ENCODE results near the gene GRIA4.

Gene GRIA4

DNA sequence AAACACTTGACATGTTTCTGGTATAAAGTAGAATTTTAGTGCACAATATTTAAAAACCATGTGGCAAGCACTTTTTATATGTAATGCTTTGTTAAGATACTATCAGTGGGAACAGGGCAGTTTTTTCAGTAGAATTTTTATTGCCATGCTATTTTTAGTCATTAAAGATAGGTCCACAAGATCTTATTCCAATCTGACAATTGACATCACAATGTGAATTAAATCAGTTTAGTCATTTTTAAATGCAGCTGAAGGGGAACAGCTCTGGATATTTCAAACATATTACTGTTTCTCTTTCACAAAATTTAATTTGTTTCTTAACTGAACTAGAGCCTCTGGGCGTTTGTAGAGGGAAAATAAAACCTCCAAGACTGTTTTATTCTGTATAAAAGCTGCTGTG, 218.0 kb downstream of the GRIA4 start:
- no peaks in the 10 kb centered on the region for H3K27me3 ChIP-seq (ENCODE audit: insufficient read depth, low read length)
- H3K36me3 ChIP-seq (ENCODE audit: insufficient read depth, low read length): no peaks in the 10 kb centered on the region
- 54% methylated on average over 1 of the region's 1 CpG for WGBS
- no peaks in the 10 kb centered on the region for H3K9me3 ChIP-seq (ENCODE audit: insufficient read depth, low read depth, low read length)
- no peak overlapping the region for H3K9ac ChIP-seq (ENCODE audit: low read depth, low read length)
- H3K4me3 ChIP-seq (ENCODE audit: low read length): no peak overlapping the region
- no peaks in the 10 kb centered on the region for H3K4me1 ChIP-seq (ENCODE audit: insufficient read depth, low read length)
- no peak overlapping the region for H3K27ac ChIP-seq (ENCODE audit: low read depth, low read length)

DNA sequence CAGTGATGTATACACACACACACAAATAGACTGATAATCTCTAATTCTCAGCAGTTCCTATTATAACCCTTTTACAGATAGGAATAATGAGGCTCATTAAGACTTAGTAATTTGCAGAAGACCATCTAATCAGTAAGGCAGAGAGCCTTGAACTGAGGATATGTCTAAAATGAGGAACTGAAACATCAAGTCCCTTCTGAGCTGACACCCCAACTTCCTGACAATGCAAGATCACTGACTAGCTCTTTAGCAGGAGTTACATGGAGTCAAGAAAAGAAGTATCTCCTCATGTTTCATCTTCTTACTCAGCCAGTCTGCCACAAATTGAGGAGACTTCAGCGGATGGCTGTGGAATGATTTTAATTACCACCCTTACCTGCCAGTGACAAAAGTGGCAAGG, 219.2 kb downstream of the GRIA4 start:
- Histone ChIP-seq H3K9me3 (ENCODE audit: insufficient read depth, low read depth, low read length) (no peaks in the 10 kb centered on the region), H3K36me3 (ENCODE audit: insufficient read depth, low read length) (no peaks in the 10 kb centered on the region), H3K4me3 (ENCODE audit: low read length) (no peak overlapping the region), H3K9ac (ENCODE audit: low read depth, low read length) (no peak overlapping the region), H3K27me3 (ENCODE audit: insufficient read depth, low read length) (no peaks in the 10 kb centered on the region), H3K27ac (ENCODE audit: low read depth, low read length) (no peak overlapping the region), H3K4me1 (ENCODE audit: insufficient read depth, low read length) (no peaks in the 10 kb centered on the region)
- 100% methylated on average over 1 of the region's 1 CpG for WGBS

DNA sequence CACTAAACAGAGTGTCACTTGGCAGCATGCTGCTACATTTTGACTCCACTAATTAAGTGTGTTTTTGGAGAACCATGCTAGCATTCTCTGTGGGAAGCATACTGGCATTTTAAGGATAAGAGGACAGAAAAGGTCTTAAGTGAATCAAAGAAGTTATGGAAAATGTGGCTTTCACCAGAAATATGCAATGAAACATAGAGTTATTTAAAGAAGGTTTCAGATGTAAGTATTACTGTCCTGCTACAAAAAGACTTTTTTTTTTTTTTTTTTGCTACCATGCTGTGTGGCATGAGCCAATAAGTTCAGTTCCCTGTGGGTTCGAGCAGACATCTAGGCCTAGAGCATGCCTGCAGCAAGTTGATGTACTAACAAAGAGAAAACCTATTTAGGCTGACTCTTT, 224.6 kb downstream of the GRIA4 start:
- H3K9me3 ChIP-seq (ENCODE audit: insufficient read depth, low read depth, low read length): no peaks in the 10 kb centered on the region
- no peak overlapping the region for H3K9ac ChIP-seq (ENCODE audit: low read depth, low read length)
- no peaks in the 10 kb centered on the region for H3K4me1 ChIP-seq (ENCODE audit: insufficient read depth, low read length)
- no peak overlapping the region for H3K27ac ChIP-seq (ENCODE audit: low read depth, low read length)
- H3K27me3 ChIP-seq (ENCODE audit: insufficient read depth, low read length): no peaks in the 10 kb centered on the region
- H3K36me3 ChIP-seq (ENCODE audit: insufficient read depth, low read length): no peaks in the 10 kb centered on the region
- no peak overlapping the region for H3K4me3 ChIP-seq (ENCODE audit: low read length)
- WGBS: 100% methylated on average over 1 of the region's 1 CpG

DNA sequence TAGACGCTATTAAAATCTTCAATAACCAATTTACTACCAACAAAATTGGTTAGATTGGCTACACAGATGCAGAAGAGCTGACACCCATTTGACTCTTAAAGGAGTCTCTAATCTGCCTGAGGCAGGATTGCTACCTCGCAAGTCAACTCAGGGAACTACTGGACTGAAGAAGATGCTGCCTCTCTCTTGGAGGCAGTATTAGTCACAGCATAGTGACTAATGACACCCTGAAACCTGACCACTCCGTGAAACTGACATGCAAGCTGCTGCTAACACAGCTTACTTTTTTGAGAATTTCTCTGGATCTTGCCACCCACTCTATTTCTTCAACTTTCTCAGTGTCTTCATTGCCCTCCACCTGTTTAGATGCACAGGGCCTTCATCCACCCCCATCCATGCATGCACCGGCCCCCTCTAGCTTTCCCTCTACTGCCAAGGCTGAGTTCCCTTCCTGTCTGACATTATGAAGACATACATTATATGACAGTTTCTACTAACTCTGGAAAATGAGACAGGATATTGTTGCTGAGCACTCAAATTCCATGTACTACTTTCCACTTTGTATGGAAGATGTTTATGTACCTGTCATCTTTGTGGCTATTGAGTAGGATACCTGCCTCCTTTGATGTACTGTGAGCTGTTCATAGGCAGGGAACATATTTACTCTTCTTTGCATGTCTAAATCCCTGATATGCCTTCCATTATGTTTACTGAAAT, 229.0 kb downstream of the GRIA4 start:
- 79% methylated on average over 4 of the region's 4 CpGs for WGBS
- Histone ChIP-seq H3K4me3 (ENCODE audit: low read length) (no peak overlapping the region), H3K27me3 (ENCODE audit: insufficient read depth, low read length) (no peaks in the 10 kb centered on the region), H3K9me3 (ENCODE audit: insufficient read depth, low read depth, low read length) (no peaks in the 10 kb centered on the region), H3K36me3 (ENCODE audit: insufficient read depth, low read length) (no peaks in the 10 kb centered on the region), H3K27ac (ENCODE audit: low read depth, low read length) (no peak overlapping the region), H3K9ac (ENCODE audit: low read depth, low read length) (no peak overlapping the region), H3K4me1 (ENCODE audit: insufficient read depth, low read length) (no peaks in the 10 kb centered on the region)

DNA sequence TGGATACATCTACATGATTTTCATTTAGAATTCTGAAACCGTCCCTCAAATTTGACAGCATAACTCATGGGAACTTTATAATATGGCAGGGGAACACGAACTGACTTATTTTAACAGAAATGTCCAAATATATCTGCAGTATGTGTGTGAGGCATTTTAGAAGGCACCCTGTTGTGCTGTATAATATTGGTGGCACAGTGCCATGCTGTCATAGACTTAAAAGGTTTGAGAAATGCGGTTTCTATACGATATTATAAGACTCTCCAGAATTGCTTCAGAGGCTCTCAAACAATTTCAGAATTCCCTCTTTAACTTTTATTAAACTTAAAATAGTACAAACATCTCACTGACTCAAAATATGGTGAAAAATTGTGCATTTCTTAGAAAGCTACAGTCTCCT, 230.5 kb downstream of the GRIA4 start:
- H3K27me3 ChIP-seq (ENCODE audit: insufficient read depth, low read length): no peaks in the 10 kb centered on the region
- H3K4me1 ChIP-seq (ENCODE audit: insufficient read depth, low read length): no peaks in the 10 kb centered on the region
- H3K9ac ChIP-seq (ENCODE audit: low read depth, low read length): no peak overlapping the region
- H3K27ac ChIP-seq (ENCODE audit: low read depth, low read length): no peak overlapping the region
- no peak overlapping the region for H3K4me3 ChIP-seq (ENCODE audit: low read length)
- H3K9me3 ChIP-seq (ENCODE audit: insufficient read depth, low read depth, low read length): no peaks in the 10 kb centered on the region
- no peaks in the 10 kb centered on the region for H3K36me3 ChIP-seq (ENCODE audit: insufficient read depth, low read length)
- WGBS: 96% methylated on average over 4 of the region's 4 CpGs

DNA sequence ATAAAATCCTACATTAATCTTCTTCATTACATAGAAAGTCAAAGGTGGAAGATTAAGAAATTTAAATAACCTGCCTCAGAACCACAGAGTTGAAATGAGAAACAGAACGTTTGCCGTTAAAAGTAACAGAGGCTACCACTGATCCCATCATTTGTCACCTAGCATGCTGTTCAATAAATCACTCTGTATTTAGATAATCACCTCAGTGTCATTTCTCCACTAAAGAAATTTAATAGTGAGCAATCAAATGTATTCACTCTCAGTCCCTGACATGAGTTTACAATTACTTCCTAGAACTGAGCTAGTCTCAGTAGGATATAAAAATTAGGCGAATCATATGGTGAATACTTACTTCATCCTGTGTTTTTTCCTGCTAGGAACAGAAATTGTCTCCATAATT, 242.5 kb downstream of the GRIA4 start:
- Histone ChIP-seq H3K27me3 (ENCODE audit: insufficient read depth, low read length) (no peaks in the 10 kb centered on the region), H3K4me1 (ENCODE audit: insufficient read depth, low read length) (no peaks in the 10 kb centered on the region), H3K9ac (ENCODE audit: low read depth, low read length) (no peak overlapping the region), H3K36me3 (ENCODE audit: insufficient read depth, low read length) (no peaks in the 10 kb centered on the region), H3K4me3 (ENCODE audit: low read length) (no peak overlapping the region), H3K27ac (ENCODE audit: low read depth, low read length) (no peak overlapping the region), H3K9me3 (ENCODE audit: insufficient read depth, low read depth, low read length) (no peaks in the 10 kb centered on the region)
- WGBS: 92% methylated on average over 3 of the region's 3 CpGs

DNA sequence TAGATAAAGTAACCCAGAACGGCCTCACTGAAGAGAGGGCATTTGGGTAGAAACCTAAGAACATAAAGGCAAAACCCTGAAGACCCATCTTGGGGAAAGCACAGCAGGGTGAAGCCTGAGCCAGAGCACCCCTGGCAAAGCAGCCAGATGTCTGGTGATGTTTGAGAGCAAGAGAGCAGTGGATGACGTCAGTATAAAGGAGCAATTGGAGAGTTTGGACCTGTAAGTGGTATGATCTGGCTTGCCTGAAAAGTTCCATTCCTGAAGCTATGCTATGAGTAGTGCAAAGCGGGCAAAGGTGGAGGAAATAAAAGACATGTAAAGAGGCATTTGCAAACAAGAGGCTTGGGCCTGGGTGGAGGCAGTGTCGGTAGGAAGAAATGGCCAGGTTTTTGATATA, 244.4 kb downstream of the GRIA4 start:
- no peaks in the 10 kb centered on the region for H3K4me1 ChIP-seq (ENCODE audit: insufficient read depth, low read length)
- no peak overlapping the region for H3K27ac ChIP-seq (ENCODE audit: low read depth, low read length)
- no peak overlapping the region for H3K9ac ChIP-seq (ENCODE audit: low read depth, low read length)
- no peaks in the 10 kb centered on the region for H3K36me3 ChIP-seq (ENCODE audit: insufficient read depth, low read length)
- WGBS: 90% methylated on average over 4 of the region's 4 CpGs
- no peak overlapping the region for H3K4me3 ChIP-seq (ENCODE audit: low read length)
- no peaks in the 10 kb centered on the region for H3K9me3 ChIP-seq (ENCODE audit: insufficient read depth, low read depth, low read length)
- H3K27me3 ChIP-seq (ENCODE audit: insufficient read depth, low read length): no peaks in the 10 kb centered on the region

DNA sequence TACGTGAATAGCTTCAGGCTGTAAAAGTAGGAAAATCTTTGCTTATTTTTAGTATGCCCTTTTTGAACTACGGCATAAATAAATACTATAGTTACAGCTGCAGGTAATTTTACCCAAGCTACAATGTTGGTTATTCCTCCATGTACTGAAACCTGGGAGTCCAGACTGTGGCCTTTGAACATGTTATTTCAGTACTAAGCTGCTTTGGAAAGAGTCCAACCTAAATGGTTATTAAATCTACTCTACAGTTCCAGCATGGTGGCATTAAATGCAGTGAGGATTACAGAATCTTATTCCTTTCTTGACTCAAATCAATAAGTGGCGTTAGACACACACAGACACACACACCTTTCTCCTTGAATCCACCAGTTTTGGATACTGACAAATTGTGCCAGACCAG, 247.1 kb downstream of the GRIA4 start:
- Histone ChIP-seq H3K27me3 (ENCODE audit: insufficient read depth, low read length) (no peaks in the 10 kb centered on the region), H3K36me3 (ENCODE audit: insufficient read depth, low read length) (no peaks in the 10 kb centered on the region), H3K9ac (ENCODE audit: low read depth, low read length) (no peak overlapping the region), H3K9me3 (ENCODE audit: insufficient read depth, low read depth, low read length) (no peaks in the 10 kb centered on the region), H3K4me3 (ENCODE audit: low read length) (no peak overlapping the region), H3K4me1 (ENCODE audit: insufficient read depth, low read length) (no peaks in the 10 kb centered on the region), H3K27ac (ENCODE audit: low read depth, low read length) (no peak overlapping the region)
- 90% methylated on average over 3 of the region's 3 CpGs for WGBS

DNA sequence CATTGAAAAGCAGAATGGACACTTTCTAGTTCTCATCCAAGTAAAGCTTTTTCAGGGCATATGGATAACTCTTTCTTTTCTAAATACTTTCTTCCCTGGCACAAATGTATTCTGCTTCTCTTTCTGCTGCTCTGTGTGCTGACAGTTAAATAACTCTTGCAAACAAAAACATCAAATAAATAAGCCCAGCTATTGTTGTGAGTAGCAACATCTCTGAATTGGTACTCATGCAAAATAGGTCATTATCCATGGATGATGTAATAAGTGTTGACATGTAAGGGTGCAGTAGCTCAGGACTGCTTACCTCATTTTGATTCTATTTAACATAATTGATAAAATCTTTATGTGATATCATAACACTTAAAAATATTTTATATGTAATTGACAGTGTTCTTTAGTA, 247.9 kb downstream of the GRIA4 start:
- Histone ChIP-seq H3K4me3 (ENCODE audit: low read length) (no peak overlapping the region), H3K27ac (ENCODE audit: low read depth, low read length) (no peak overlapping the region), H3K9me3 (ENCODE audit: insufficient read depth, low read depth, low read length) (no peaks in the 10 kb centered on the region), H3K36me3 (ENCODE audit: insufficient read depth, low read length) (no peaks in the 10 kb centered on the region), H3K27me3 (ENCODE audit: insufficient read depth, low read length) (no peaks in the 10 kb centered on the region), H3K9ac (ENCODE audit: low read depth, low read length) (no peak overlapping the region), H3K4me1 (ENCODE audit: insufficient read depth, low read length) (no peaks in the 10 kb centered on the region)

DNA sequence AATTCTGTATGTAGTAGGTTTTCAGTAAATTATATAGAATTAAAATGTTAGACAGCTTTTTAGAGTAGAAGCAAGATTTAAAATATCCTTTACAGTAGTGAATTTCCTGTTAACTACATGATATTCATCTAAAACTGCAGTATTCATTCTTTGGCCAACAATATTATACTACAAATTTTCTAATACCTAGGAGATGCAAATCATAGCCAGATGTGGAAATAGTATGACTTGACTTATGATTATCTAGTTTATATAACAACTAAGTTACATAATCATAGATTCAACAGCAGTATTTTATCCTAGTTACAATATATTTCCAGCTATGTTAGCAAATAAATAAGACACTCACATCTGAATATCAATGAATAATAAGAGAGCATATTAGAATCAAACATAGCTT, 249.0 kb downstream of the GRIA4 start:
- no peak overlapping the region for H3K9ac ChIP-seq (ENCODE audit: low read depth, low read length)
- H3K4me3 ChIP-seq (ENCODE audit: low read length): no peak overlapping the region
- H3K27me3 ChIP-seq (ENCODE audit: insufficient read depth, low read length): no peaks in the 10 kb centered on the region

DNA sequence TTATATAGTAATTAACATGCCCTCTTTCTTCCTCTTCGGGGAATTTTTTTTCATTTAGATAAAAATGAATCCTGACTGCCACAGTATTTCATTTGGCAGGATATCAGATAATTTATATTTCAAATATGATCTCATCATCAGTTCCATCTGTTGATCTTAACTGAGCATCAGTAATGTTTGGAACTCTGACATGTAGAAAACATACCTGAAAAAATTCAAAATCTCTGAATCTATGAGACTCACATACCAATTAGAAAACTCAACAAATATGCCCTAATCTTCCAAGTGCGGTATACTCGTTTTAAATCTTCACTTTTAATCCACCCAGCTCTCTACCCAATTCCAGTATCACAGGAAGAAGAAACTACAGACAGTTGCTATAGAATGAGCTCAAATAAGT, 250.2 kb downstream of the GRIA4 start:
- no peak overlapping the region for H3K27ac ChIP-seq (ENCODE audit: low read depth, low read length)
- no peak overlapping the region for H3K9ac ChIP-seq (ENCODE audit: low read depth, low read length)
- H3K27me3 ChIP-seq (ENCODE audit: insufficient read depth, low read length): no peaks in the 10 kb centered on the region
- H3K4me3 ChIP-seq (ENCODE audit: low read length): no peak overlapping the region
- 93% methylated on average over 2 of the region's 3 CpGs for WGBS
- peaks cover 10% of the 10 kb centered on the region for H3K4me1 ChIP-seq (ENCODE audit: insufficient read depth, low read length)
- no peaks in the 10 kb centered on the region for H3K9me3 ChIP-seq (ENCODE audit: insufficient read depth, low read depth, low read length)
- no peaks in the 10 kb centered on the region for H3K36me3 ChIP-seq (ENCODE audit: insufficient read depth, low read length)

More for the DNA sequence above, 249.0 kb downstream of the GRIA4 start:
- Histone ChIP-seq H3K36me3 (ENCODE audit: insufficient read depth, low read length) (no peaks in the 10 kb centered on the region), H3K27ac (ENCODE audit: low read depth, low read length) (no peak overlapping the region), H3K9me3 (ENCODE audit: insufficient read depth, low read depth, low read length) (no peaks in the 10 kb centered on the region), H3K4me1 (ENCODE audit: insufficient read depth, low read length) (peaks cover 10% of the 10 kb centered on the region)

DNA sequence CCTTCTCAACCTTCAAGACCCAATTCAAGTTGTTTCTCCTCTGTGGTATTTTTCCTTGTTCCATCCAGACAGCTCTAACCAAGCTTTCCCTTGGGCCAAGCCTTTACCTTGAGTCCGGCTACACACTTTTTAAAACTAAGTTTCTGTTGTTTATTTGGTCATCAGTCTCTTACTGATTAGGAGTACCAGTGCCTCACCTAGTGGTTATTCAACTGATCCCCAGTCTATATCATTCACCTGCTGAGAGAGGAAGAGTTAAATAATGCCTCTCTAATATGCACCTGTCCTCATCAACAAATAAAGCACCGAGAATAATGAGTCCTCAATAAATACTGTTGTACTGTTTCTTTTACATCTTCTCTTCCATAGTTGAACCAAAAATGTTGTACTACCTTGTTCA, 251.4 kb downstream of the GRIA4 start:
- H3K4me1 ChIP-seq (ENCODE audit: insufficient read depth, low read length): peaks cover 10% of the 10 kb centered on the region
- WGBS: 95% methylated on average over 2 of the region's 2 CpGs
- no peak overlapping the region for H3K4me3 ChIP-seq (ENCODE audit: low read length)
- H3K27ac ChIP-seq (ENCODE audit: low read depth, low read length): no peak overlapping the region
- H3K9me3 ChIP-seq (ENCODE audit: insufficient read depth, low read depth, low read length): no peaks in the 10 kb centered on the region
- H3K36me3 ChIP-seq (ENCODE audit: insufficient read depth, low read length): no peaks in the 10 kb centered on the region
- no peaks in the 10 kb centered on the region for H3K27me3 ChIP-seq (ENCODE audit: insufficient read depth, low read length)
- H3K9ac ChIP-seq (ENCODE audit: low read depth, low read length): no peak overlapping the region

All from HUES64 (cell line).